NOMO-1 (cell line): ENCODE data around the gene OR6S1.
"Not testable (repeated sequence)": the region's sequence is repeated elsewhere in the genome, so short reads cannot be mapped to it uniquely, and the experiment has no call there.

Experiments
- DNase-seq, 2 experiments: peaks; one replicate each; lab custom pipeline; 2025; ENCODE audit not compliant: unreplicated experiment in 2 of 2; lab: John Stamatoyannopoulos, UW

The OR6S1 gene

GRCh38 chr14:20613094-20614037 lies 28.1 kb downstream of the OR6S1 start:
- DNase-seq, result peak; percentile 89 to 94

GRCh38 chr14:20612403-20612802 lies 29.1 kb downstream of the OR6S1 start:
- DNase-seq, result peak; percentile 57 to 83

GRCh38 chr14:20611277-20611676 lies 30.2 kb downstream of the OR6S1 start:
- DNase-seq, result no peak

- DNase-seq, result peak; percentile 56 to 58
Measured at GRCh38 chr14:20610002-20610765, 31.3 kb downstream of the OR6S1 start.

GRCh38 chr14:20609215-20610001 lies 32.1 kb downstream of the OR6S1 start:
- DNase-seq, result peak; percentile 58 to 89

GRCh38 chr14:20608383-20609110 lies 32.9 kb downstream of the OR6S1 start:
- no peak for DNase-seq

- no peak for DNase-seq
Measured at GRCh38 chr14:20607617-20608016, 33.9 kb downstream of the OR6S1 start.

- DNase-seq, result no peak
Measured at GRCh38 chr14:20606902-20607242, 34.6 kb downstream of the OR6S1 start.

GRCh38 chr14:20606190-20606901 lies 35.1 kb downstream of the OR6S1 start:
- DNase-seq, result no peak

GRCh38 chr14:20603813-20604690 lies 37.4 kb downstream of the OR6S1 start:
- no peak for DNase-seq

- no peak for DNase-seq
Measured at GRCh38 chr14:20602583-20602982, 38.9 kb downstream of the OR6S1 start.

GRCh38 chr14:20601522-20601921 lies 40.0 kb downstream of the OR6S1 start:
- peak; percentile 13 to 23 for DNase-seq

- no peak for DNase-seq
Measured at GRCh38 chr14:20597108-20597507, 44.4 kb downstream of the OR6S1 start.

- not testable (repeated sequence) for DNase-seq
Measured at GRCh38 chr14:20595726-20596125, 45.8 kb downstream of the OR6S1 start.

- DNase-seq, result no peak
Measured at GRCh38 chr14:20592574-20592973, 48.9 kb downstream of the OR6S1 start.

GRCh38 chr14:20591235-20591634 lies 50.3 kb downstream of the OR6S1 start, which contains the start of gene RNASE12:
RNASE12 (minus strand) TSS chr14:20591376; CDS start chr14:20590723, 653 bp downstream.
- no peak for DNase-seq
